Fibroblast of lung (primary cell): ENCODE results near the gene TMEM217. TPM values are rescaled to one million over a fixed set of nuclear protein-coding genes. Genes with fewer than 3 reads are reported as not detected.
"Not testable (repeated sequence)": the region's sequence is repeated elsewhere in the genome, so short reads cannot be mapped to it uniquely, and the experiment has no call there.

Source experiments
- DNase-seq, 2 donors: peaks; one replicate each; pipeline versions ENCODE4 v3.0.0 to v3.0.0-alpha.2; 2010; ENCODE audit warnings: low read depth in 2 of 2
- H2AFZ ChIP-seq: 2 replicates; pipeline ENCODE4 v1.5.1; 2012; ENCODE audit warnings: low read length, control low read depth, inconsistent platforms
- H3K27ac ChIP-seq: 2 replicates; pipeline ENCODE4 v1.5.1; 2011; ENCODE audit warnings: low read length, control low read depth; ENCODE audit not compliant: insufficient read depth
- H3K27me3 ChIP-seq: 2 replicates; pipeline ENCODE4 v1.5.1; 2011; ENCODE audit warnings: mild to moderate bottlenecking, low read length; ENCODE audit not compliant: control insufficient read depth, insufficient read depth
- H3K36me3 ChIP-seq: 2 replicates; pipeline ENCODE4 v1.5.1; 2011; ENCODE audit warnings: low read length; ENCODE audit not compliant: control insufficient read depth, insufficient read depth
- H3K4me1 ChIP-seq: 2 replicates; pipeline ENCODE4 v1.5.1; 2011; ENCODE audit warnings: low read length; ENCODE audit not compliant: control insufficient read depth, insufficient read depth; ENCODE audit errors: extremely low read depth
- H3K4me2 ChIP-seq: 2 replicates; pipeline ENCODE4 v1.5.1; 2011; ENCODE audit warnings: low read length, control low read depth; ENCODE audit not compliant: insufficient read depth; ENCODE audit errors: extremely low read depth
- H3K4me3 ChIP-seq, 4 experiments: fragments of 200-600 bp in 1 of 4; sonication (generic) in 1 of 4; replicated peaks in 1 of 4; 2 replicates each; pipeline ENCODE4 v1.5.1; 2011 to 2016; ENCODE audit warnings: low read length in 4 of 4, low read depth in 3 of 4, mild to moderate bottlenecking in 3 of 4, control low read depth in 2 of 4, inconsistent platforms in 1 of 4, mixed read lengths in 1 of 4; ENCODE audit not compliant: insufficient read depth in 1 of 4; ENCODE audit errors: control extremely low read depth in 1 of 4
- H3K79me2 ChIP-seq: 2 replicates; pipeline ENCODE4 v1.5.1; 2012; ENCODE audit warnings: mild to moderate bottlenecking, low read length, inconsistent platforms; ENCODE audit not compliant: control insufficient read depth, insufficient read depth
- H3K9ac ChIP-seq: 2 replicates; pipeline ENCODE4 v1.5.1; 2011; ENCODE audit warnings: mild to moderate bottlenecking, low read length, control low read depth; ENCODE audit not compliant: insufficient read depth
- H3K9me3 ChIP-seq: 2 replicates; pipeline ENCODE4 v1.5.1; 2012; ENCODE audit warnings: low read depth, low read length; ENCODE audit not compliant: control insufficient read depth, insufficient read depth
- H4K20me1 ChIP-seq: 2 replicates; pipeline ENCODE4 v1.5.1; 2011; ENCODE audit warnings: low read length; ENCODE audit not compliant: control insufficient read depth, insufficient read depth; ENCODE audit errors: extremely low read depth
- EZH2 ChIP-seq: IDR thresholded peaks from 2 replicates; pipeline ENCODE4 v1.5.1; 2012; ENCODE audit warnings: low read length, control low read depth, mild to moderate bottlenecking; ENCODE audit errors: missing control alignments
- polyA plus RNA-seq, 2 donors: library from polyadenylated mRNA; depleted of rRNA in 1 of 2; stranded (reverse) in 1 of 2; unstranded in 1 of 2; fragments of >200 nt; gene quantifications; 2 replicates each; pipeline ENCODE4 v1.2.1, GENCODE V29; 2011 to 2012; ENCODE audit warnings: missing spikeins in 1 of 2
- total RNA-seq: library from RNA; depleted of rRNA; stranded (reverse); fragments of >200 nt; gene quantifications from 2 replicates; pipeline ENCODE4 v1.2.1, GENCODE V29; 2014
- TF ChIP-seq, protein P1 (sequence below), 2 donors: IDR thresholded peaks in 1 of 2; conservative IDR thresholded peaks in 1 of 2; 1 replicate in 1 of 2; 2 replicates in 1 of 2; pipeline ENCODE4 v1.5.1; 2011 to 2012; ENCODE audit warnings: low read length in 2 of 2, control low read depth in 1 of 2, inconsistent platforms in 1 of 2, low read depth in 1 of 2, mild to moderate bottlenecking in 1 of 2

The TMEM217 gene
- total and polyA plus RNA-seq, 2 donors (not counting 1 experiment from before 2014, with no cell fraction given), result 3.1 to 4.0 TPM

DNA sequence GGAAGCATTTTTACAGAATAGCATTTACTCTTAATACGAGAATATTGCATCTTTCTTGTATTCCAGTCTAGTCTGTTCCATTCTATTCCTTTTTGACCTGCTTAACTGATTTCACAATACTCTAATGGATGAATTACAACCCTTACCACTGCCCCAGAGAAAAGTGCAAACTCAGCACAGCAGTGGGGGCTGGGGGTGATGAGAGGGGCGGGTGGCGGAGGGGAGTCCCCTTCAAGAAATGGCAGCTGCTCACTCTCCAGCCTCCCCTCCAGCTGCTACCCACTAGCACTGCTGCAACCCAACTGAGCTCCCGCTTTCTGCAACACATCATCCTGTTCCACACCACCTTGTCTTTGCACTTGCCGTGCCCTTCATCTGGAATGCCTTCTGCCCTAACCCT, 57.9 kb downstream of the TMEM217 start:
- DNase-seq, result no peak
- Histone ChIP-seq H3K36me3 (no peaks in the 10 kb centered on the region), H3K4me2 (no peak overlapping the region), H3K9ac (no peak overlapping the region), H3K4me1 (no peaks in the 10 kb centered on the region), H3K27me3 (peaks cover 6% of the 10 kb centered on the region), H3K27ac (no peak overlapping the region), H3K9me3 (no peaks in the 10 kb centered on the region), H3K79me2 (no peaks in the 10 kb centered on the region), H4K20me1 (no peaks in the 10 kb centered on the region), H2AFZ (no peak overlapping the region), H3K4me3 (no peak overlapping the region)
- no peak for TF ChIP-seq EZH2
- TF ChIP-seq, protein P1, sequence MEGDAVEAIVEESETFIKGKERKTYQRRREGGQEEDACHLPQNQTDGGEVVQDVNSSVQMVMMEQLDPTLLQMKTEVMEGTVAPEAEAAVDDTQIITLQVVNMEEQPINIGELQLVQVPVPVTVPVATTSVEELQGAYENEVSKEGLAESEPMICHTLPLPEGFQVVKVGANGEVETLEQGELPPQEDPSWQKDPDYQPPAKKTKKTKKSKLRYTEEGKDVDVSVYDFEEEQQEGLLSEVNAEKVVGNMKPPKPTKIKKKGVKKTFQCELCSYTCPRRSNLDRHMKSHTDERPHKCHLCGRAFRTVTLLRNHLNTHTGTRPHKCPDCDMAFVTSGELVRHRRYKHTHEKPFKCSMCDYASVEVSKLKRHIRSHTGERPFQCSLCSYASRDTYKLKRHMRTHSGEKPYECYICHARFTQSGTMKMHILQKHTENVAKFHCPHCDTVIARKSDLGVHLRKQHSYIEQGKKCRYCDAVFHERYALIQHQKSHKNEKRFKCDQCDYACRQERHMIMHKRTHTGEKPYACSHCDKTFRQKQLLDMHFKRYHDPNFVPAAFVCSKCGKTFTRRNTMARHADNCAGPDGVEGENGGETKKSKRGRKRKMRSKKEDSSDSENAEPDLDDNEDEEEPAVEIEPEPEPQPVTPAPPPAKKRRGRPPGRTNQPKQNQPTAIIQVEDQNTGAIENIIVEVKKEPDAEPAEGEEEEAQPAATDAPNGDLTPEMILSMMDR (conservative IDR thresholded peaks at IDR 0.05 in 1 of 2, IDR thresholded peaks at IDR 0.05 in 1 of 2; ENCODE audit: low read depth in 1 of 2, low read length in 2 of 2), result no peak

DNA sequence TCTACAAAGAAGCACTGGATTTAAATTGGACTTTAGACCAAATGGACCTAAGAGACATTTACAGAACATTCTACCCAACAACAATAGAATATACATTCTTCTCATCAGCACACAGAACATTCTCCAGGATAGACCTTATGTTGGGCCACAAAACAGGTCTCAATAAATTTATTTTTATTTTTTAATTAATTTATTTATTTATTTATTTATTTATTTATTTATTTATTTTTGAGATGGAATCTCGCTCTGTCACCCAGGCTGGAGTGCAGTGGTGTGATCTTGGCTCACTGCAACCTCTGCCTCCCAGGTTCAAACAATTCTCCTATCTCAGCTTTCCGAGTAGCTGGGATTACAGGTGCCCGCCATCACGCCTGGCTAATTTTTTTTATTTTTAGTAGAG, 61.5 kb downstream of the TMEM217 start:
- not testable (repeated sequence) for H3K27me3 ChIP-seq, H2AFZ ChIP-seq, H3K4me3 ChIP-seq, H4K20me1 ChIP-seq, DNase-seq, H3K9ac ChIP-seq, H3K9me3 ChIP-seq, H3K4me1 ChIP-seq, H3K27ac ChIP-seq, H3K36me3 ChIP-seq, H3K79me2 ChIP-seq, H3K4me2 ChIP-seq

DNA sequence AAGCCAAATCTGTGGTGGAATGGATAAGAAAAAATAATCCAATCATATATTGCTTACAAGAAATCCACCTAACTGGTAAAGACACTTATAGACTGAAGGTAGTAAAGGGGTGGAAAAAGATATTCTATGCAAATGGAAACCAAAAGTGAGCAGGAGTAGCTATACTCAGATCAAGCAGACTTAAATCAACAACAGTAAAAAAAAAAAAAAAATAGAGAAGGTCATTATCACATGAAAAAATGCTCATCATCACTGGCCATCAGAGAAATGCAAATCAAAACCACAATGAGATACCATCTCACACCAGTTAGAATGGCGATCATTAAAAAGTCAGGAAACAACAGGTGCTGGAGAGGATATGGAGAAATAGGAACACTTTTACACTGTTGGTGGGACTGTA, 63.1 kb downstream of the TMEM217 start:
- H2AFZ ChIP-seq, H4K20me1 ChIP-seq, H3K4me1 ChIP-seq, H3K36me3 ChIP-seq, H3K4me3 ChIP-seq, H3K4me2 ChIP-seq, H3K9ac ChIP-seq, H3K79me2 ChIP-seq, H3K9me3 ChIP-seq, DNase-seq, H3K27ac ChIP-seq, H3K27me3 ChIP-seq: not testable (repeated sequence)

DNA sequence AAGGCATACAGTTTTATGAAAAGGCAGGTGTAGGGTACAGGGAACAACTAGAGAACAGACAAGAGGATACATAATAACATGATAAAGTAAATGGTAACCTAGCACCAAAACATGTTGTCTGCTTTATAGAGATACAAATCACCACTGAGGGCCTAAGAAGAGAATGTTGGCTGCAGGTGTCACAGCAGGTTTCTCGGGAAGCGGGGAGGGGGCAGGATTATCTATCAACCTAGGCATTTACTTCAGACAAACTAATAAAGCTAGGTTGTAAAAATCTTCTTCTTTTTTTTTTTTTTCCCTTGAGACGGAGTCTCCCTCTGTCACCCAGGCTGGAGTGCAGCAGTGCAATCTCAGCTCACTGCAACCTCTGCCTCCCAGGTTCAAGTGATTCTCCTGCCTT, 65.3 kb downstream of the TMEM217 start:
- no peaks in the 10 kb centered on the region for H4K20me1 ChIP-seq
- no peaks in the 10 kb centered on the region for H3K79me2 ChIP-seq
- no peak overlapping the region for H2AFZ ChIP-seq
- no peaks in the 10 kb centered on the region for H3K9me3 ChIP-seq
- TF ChIP-seq, protein P1 (conservative IDR thresholded peaks at IDR 0.05 in 1 of 2, IDR thresholded peaks at IDR 0.05 in 1 of 2; ENCODE audit: low read depth in 1 of 2, low read length in 2 of 2), result no peak
- TF ChIP-seq EZH2, result no peak
- no peak overlapping the region for H3K27ac ChIP-seq
- no peaks in the 10 kb centered on the region for H3K36me3 ChIP-seq
- H3K27me3 ChIP-seq, result no peaks in the 10 kb centered on the region
- DNase-seq, result no peak
- H3K9ac ChIP-seq, result no peak overlapping the region
- no peaks in the 10 kb centered on the region for H3K4me1 ChIP-seq
- H3K4me2 ChIP-seq, result no peak overlapping the region
- H3K4me3 ChIP-seq, result no peak overlapping the region
